Vagina (tissue), 2 donors: ENCODE measurements around the gene SLC8A1. TPM values are rescaled to one million over a fixed set of nuclear protein-coding genes. Genes with fewer than 3 reads are reported as not detected.

Source experiments
- DNase-seq, 2 donors: peaks; one replicate each; pipeline ENCODE4 v3.0.0-alpha.2; 2017; ENCODE audit errors: extremely low spot score in 2 of 2
- H3K27ac ChIP-seq: fragments of 200-600 bp; sonication (generic); one replicate; pipeline ENCODE4 v1.5.1; 2019
- H3K27me3 ChIP-seq: fragments of 200-600 bp; sonication (generic); one replicate; pipeline ENCODE4 v1.5.1; 2019
- H3K36me3 ChIP-seq, 2 donors: fragments of 200-600 bp; sonication (generic); one replicate each; pipeline ENCODE4 v1.5.1; 2017 to 2019
- H3K4me1 ChIP-seq: fragments of 200-600 bp; sonication (generic); one replicate; pipeline ENCODE4 v1.5.1; 2019
- H3K4me3 ChIP-seq, 2 donors: fragments of 200-600 bp; sonication (generic); 1 replicate in 1 of 2; 2 replicates in 1 of 2; pipeline ENCODE4 v1.5.1; 2016 to 2019
- H3K9me3 ChIP-seq: fragments of 200-600 bp; sonication (generic); one replicate; pipeline ENCODE4 v1.5.1; 2019
- POLR2A ChIP-seq, 2 donors: fragments of 450-650 bp; IDR thresholded peaks; one replicate each; pipeline ENCODE4 v1.6.1; 2017; ENCODE audit warnings: antibody characterized with exemption in 2 of 2, mild to moderate bottlenecking in 2 of 2, moderate library complexity in 2 of 2
- POLR2AphosphoS5 ChIP-seq, 2 donors: sonication (generic); formaldehyde crosslinking; IDR thresholded peaks; one replicate each; pipeline ENCODE4 v1.9.0; 2017; ENCODE audit warnings: antibody characterized with exemption in 2 of 2, mild to moderate bottlenecking in 2 of 2, low read depth in 1 of 2; ENCODE audit not compliant: insufficient read depth in 1 of 2
- intact Hi-C: fragments of 100-400 bp; cut with DNase I; formaldehyde crosslinking; loops from one replicate; pipeline ENCODE4 v1.15.1; 2023
- total RNA-seq: library from RNA; depleted of rRNA; stranded (reverse); fragments of >200 nt; gene quantifications from one replicate; pipeline ENCODE4 v1.2.3, GENCODE V29; 2016
- TF ChIP-seq, protein P1 (sequence below), 3 experiments: fragments of 450-650 bp in 2 of 3; fragments of 200-600 bp in 1 of 3; sonication (generic) in 1 of 3; IDR thresholded peaks; one replicate each; pipeline ENCODE4 v1.5.1; 2017 to 2019; ENCODE audit warnings: antibody characterized with exemption in 3 of 3, mild to moderate bottlenecking in 2 of 3, moderate library complexity in 2 of 3

Gene SLC8A1
- total RNA-seq, 1 donor from 2014 or later = 40.8 TPM

DNA sequence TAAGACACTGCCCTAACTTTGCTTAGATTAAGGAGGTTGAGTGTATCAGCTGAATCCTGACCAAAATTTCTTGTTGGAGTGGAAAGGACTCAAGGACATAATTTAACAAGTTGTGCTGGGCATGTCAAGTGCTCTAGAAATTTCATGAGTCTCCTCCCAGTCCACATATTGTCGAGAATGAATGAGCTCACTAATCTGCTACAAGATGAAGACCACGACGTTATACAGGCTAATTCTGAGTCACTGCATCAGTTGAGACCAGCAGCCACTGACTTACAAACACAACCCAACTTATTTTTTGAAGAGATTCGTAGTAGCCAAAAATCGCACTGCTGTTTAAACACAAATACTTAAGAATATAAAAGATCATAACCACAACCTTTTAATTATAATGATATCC is 28.7 kb upstream of the SLC8A1 start:
- no peaks in the 10 kb centered on the region for H3K27me3 ChIP-seq
- H3K36me3 ChIP-seq = no peaks in the 10 kb centered on the region
- no peaks in the 10 kb centered on the region for H3K4me1 ChIP-seq
- H3K9me3 ChIP-seq = no peaks in the 10 kb centered on the region
- intact Hi-C loops = no loop called here
- no peak overlapping the region for H3K4me3 ChIP-seq
- H3K27ac ChIP-seq = no peak overlapping the region
- no peak for DNase-seq
- TF ChIP-seq POLR2AphosphoS5 (IDR thresholded peaks at IDR 0.05; ENCODE audit: insufficient read depth in 1 of 2, low read depth in 1 of 2) (no peak), POLR2A (IDR thresholded peaks at IDR 0.05) (no peak)
- TF ChIP-seq, protein P1, sequence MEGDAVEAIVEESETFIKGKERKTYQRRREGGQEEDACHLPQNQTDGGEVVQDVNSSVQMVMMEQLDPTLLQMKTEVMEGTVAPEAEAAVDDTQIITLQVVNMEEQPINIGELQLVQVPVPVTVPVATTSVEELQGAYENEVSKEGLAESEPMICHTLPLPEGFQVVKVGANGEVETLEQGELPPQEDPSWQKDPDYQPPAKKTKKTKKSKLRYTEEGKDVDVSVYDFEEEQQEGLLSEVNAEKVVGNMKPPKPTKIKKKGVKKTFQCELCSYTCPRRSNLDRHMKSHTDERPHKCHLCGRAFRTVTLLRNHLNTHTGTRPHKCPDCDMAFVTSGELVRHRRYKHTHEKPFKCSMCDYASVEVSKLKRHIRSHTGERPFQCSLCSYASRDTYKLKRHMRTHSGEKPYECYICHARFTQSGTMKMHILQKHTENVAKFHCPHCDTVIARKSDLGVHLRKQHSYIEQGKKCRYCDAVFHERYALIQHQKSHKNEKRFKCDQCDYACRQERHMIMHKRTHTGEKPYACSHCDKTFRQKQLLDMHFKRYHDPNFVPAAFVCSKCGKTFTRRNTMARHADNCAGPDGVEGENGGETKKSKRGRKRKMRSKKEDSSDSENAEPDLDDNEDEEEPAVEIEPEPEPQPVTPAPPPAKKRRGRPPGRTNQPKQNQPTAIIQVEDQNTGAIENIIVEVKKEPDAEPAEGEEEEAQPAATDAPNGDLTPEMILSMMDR (IDR thresholded peaks at IDR 0.05) = no peak

DNA sequence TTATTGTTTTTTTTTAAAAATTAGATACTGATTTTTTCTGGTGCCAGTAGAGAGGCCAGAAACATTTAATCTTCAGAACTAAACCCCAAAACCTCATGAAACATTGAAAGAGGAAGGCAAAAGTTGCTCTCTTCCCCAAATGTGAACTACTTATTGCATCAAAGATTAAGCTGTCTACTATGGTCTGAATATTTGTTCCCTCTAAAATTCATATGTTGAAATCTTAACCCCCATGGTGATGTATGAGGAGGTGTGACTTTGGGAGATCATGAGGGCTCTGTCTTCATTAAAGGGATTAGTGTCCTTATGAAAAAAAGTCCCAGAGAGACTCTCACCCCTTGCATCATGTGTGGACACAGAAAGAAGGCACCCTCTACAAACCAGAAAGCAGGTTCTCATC is 28.2 kb upstream of the SLC8A1 start:
- TF ChIP-seq, protein P1 (IDR thresholded peaks at IDR 0.05) = no peak
- TF ChIP-seq POLR2A (IDR thresholded peaks at IDR 0.05) = no peak
- TF ChIP-seq POLR2AphosphoS5 (IDR thresholded peaks at IDR 0.05; ENCODE audit: insufficient read depth in 1 of 2, low read depth in 1 of 2) = no peak

DNA sequence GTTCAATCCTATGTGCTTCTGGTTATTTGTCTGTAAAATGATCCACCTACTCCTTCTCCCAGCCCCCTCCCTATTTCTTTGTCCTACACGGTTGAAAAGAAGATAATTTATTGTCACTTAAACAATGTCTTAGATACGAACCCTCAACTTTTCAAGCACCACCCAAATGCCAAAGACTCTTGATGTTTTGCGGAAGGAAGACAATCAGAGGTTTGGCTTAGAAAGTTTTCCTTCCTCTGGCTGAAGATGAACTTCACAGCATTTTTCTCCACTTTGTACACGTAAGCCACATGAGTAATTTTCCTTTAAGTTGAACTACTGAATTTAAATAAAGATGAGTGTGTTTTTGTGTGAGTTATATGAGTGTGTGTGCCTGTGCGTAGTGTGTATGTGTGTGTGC is 25.5 kb upstream of the SLC8A1 start:
- no peak overlapping the region for H3K27ac ChIP-seq
- no peaks in the 10 kb centered on the region for H3K9me3 ChIP-seq
- TF ChIP-seq POLR2AphosphoS5 (IDR thresholded peaks at IDR 0.05; ENCODE audit: insufficient read depth in 1 of 2, low read depth in 1 of 2) = no peak
- no peak for TF ChIP-seq POLR2A (IDR thresholded peaks at IDR 0.05)
- TF ChIP-seq, protein P1 (IDR thresholded peaks at IDR 0.05) = no peak
- no peaks in the 10 kb centered on the region for H3K4me1 ChIP-seq
- intact Hi-C loops = no loop called here
- H3K27me3 ChIP-seq = no peaks in the 10 kb centered on the region
- no peak for DNase-seq
- no peaks in the 10 kb centered on the region for H3K36me3 ChIP-seq
- H3K4me3 ChIP-seq = no peak overlapping the region

More for the DNA sequence above, 28.2 kb upstream of the SLC8A1 start:
- H3K9me3 ChIP-seq = no peaks in the 10 kb centered on the region
- H3K36me3 ChIP-seq = no peaks in the 10 kb centered on the region
- H3K27ac ChIP-seq = no peak overlapping the region
- H3K27me3 ChIP-seq = no peaks in the 10 kb centered on the region
- intact Hi-C loops = no loop called here
- no peaks in the 10 kb centered on the region for H3K4me1 ChIP-seq
- no peak for DNase-seq
- no peak overlapping the region for H3K4me3 ChIP-seq

DNA sequence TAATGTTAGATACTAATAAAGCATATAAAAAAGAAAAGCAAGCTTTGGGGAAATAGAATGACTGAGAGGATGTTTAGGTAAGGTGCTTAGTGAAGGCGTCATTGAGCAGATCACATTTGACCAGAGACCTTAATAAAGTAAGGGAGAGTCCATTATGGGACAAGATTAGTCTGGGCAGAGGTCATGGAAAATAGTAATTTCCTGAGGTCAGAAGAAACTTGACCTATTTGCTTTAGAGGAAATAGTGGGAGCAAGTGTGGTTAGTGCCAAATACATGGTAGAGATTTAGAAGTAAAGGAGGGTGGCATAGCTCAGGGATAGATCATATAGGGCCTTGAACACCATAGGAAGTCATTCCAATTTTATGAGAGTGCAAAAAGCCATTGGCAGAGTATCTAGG is 24.5 kb upstream of the SLC8A1 start:
- intact Hi-C loops = no loop called here
- DNase-seq = no peak
- H3K4me3 ChIP-seq = no peak overlapping the region
- no peak overlapping the region for H3K27ac ChIP-seq
- no peaks in the 10 kb centered on the region for H3K9me3 ChIP-seq
- TF ChIP-seq POLR2A (IDR thresholded peaks at IDR 0.05) = no peak
- no peak for TF ChIP-seq POLR2AphosphoS5 (IDR thresholded peaks at IDR 0.05; ENCODE audit: insufficient read depth in 1 of 2, low read depth in 1 of 2)
- TF ChIP-seq, protein P1 (IDR thresholded peaks at IDR 0.05) = no peak
- no peaks in the 10 kb centered on the region for H3K27me3 ChIP-seq
- H3K36me3 ChIP-seq = no peaks in the 10 kb centered on the region
- no peaks in the 10 kb centered on the region for H3K4me1 ChIP-seq

DNA sequence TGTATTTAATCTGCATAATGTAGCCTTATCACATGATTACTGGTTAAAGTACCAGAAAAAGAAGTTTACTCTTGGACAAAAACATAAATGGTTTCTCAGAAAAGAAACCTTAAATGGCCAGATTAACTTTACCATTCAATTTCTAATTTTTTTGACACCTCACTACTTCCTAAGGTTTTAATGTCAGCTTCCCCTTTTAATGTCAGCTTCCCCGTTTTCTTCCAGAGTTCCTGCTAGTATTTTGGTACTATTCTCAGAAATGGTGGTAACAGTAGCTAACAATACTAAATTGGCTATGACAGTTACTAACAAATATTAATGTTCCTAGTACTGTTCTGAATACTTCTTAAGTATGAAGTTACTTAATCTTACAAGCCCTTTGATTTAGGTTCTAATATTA is 22.4 kb upstream of the SLC8A1 start:
- Histone ChIP-seq H3K27me3 (no peaks in the 10 kb centered on the region), H3K4me3 (no peak overlapping the region), H3K9me3 (no peaks in the 10 kb centered on the region), H3K4me1 (no peaks in the 10 kb centered on the region), H3K27ac (no peak overlapping the region), H3K36me3 (no peaks in the 10 kb centered on the region)
- no peak for DNase-seq
- no peak for TF ChIP-seq POLR2A (IDR thresholded peaks at IDR 0.05)
- no peak for TF ChIP-seq POLR2AphosphoS5 (IDR thresholded peaks at IDR 0.05; ENCODE audit: insufficient read depth in 1 of 2, low read depth in 1 of 2)
- TF ChIP-seq, protein P1 (IDR thresholded peaks at IDR 0.05) = no peak
- intact Hi-C loops = no loop called here
